GM18517 (cell line): ENCODE data around the gene GGT5.

Source experiments
- ATAC-seq: cut with Tn5 transposase; IDR thresholded peaks from one replicate; pipeline ENCODE4 v1.9.1; 2021; ENCODE audit warnings: mild to moderate bottlenecking, moderate library complexity; ENCODE audit not compliant: unreplicated experiment

Gene GGT5

GRCh38 chr22:24171822-24172221 lies 73.1 kb downstream of the GGT5 start:
- ATAC-seq = no peak

DNA sequence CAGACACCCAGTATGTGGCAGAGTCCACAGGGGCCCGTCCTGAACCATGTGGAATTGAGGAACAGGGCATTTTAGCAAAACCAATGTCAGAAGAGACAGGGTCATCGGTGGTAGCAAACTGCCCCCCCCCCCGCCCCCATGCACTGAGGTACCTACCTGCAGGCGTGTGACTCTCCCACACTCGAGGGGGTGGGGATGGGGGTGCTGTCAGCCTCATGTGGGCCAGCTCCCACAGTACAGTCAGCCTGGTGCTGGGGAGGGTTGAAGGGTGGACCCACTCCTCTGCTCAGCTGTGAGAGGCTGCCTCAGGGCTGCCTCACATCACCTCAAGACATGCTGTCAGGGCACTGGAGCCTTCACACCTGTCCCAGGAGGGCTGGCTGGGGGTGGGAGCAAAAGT lies 74.2 kb downstream of the GGT5 start:
- ATAC-seq = no peak

- ATAC-seq = no peak
These were observed 74.7 kb downstream of the GGT5 start for GRCh38 chr22:24170188-24170587.
